HCT116 (cell line): ENCODE data around the gene MMP25. TPM values are rescaled to one million over a fixed set of nuclear protein-coding genes. Genes with fewer than 3 reads are reported as not detected.
A peak's percentile ranks its signal among the peaks of the same experiment; 100 is the strongest.

Experiments
- ATAC-seq: fragments of 200-7000 bp; cut with Tn5 transposase; 2 replicates; pipeline ENCODE4 v1.9.1; 2020; ENCODE audit warnings: mild to moderate bottlenecking, moderate library complexity
- BruUV-seq: library from RNA; stranded (reverse); fragments of 400-500 nt; replicated peaks from 2 replicates; lab custom pipeline; 2021; lab: Mats Ljungman, UMichigan
- CTCF ChIA-PET: fragments of 300-600 bp; sonication (Branson Sonifier 250); formaldehyde crosslinking; loops from one replicate; lab custom pipeline; 2021; ENCODE audit warnings: antibody characterized with exemption; lab: Charles Lee
- POLR2A ChIA-PET: fragments of 300-600, 350-600 bp; sonication (Branson Sonifier 250); formaldehyde crosslinking; loops from one replicate; lab custom pipeline; 2021; ENCODE audit warnings: antibody characterized with exemption; lab: Charles Lee
- RAD21 ChIA-PET, 2 experiments: fragments of 300-600 bp; sonication (Branson Sonifier 250); formaldehyde crosslinking; loops; one replicate each; lab custom pipeline; 2023; ENCODE audit warnings: low total read pairs in 2 of 2; ENCODE audit not compliant: uncharacterized antibody in 2 of 2, unreplicated experiment in 2 of 2, low non-redundant PET in 1 of 2; lab: Charles Lee
- DNase-seq: peaks from one replicate; pipeline ENCODE4 v3.0.0-alpha.2; 2010; ENCODE audit warnings: low read depth, low spot score
- H2AFZ ChIP-seq: fragments of 200-600 bp; shearing (Covaris generic), sonication (generic); 2 replicates; pipeline ENCODE4 v1.6.1; 2017; ENCODE audit warnings: low read depth, mixed run types, mixed read lengths, antibody characterized with exemption, low read length; ENCODE audit not compliant: poor library complexity, severe bottlenecking
- H3K27ac ChIP-seq: 2 replicates; pipeline ENCODE4 v1.5.1; 2012; ENCODE audit warnings: low read depth, low read length
- H3K27me3 ChIP-seq: fragments of 200-600 bp; sonication (generic); 2 replicates; pipeline ENCODE4 v1.6.1; 2016; ENCODE audit warnings: mixed run types, low read length, mixed read lengths; ENCODE audit not compliant: insufficient read depth
- H3K36me3 ChIP-seq, 2 experiments: fragments of 200-500 bp in 1 of 2; fragments of 200-600 bp in 1 of 2; sonication (Bioruptor generic) in 1 of 2; sonication (generic) in 1 of 2; 2 replicates each; pipeline versions ENCODE4 v1.5.1 to v1.6.1; 2014 to 2016; ENCODE audit warnings: low read length in 2 of 2, inconsistent platforms in 1 of 2, mixed read lengths in 1 of 2, mixed run types in 1 of 2; ENCODE audit not compliant: insufficient read depth in 2 of 2, control insufficient read depth in 1 of 2
- H3K4me1 ChIP-seq, 2 experiments: fragments of 200-600 bp in 1 of 2; sonication (generic) in 1 of 2; 2 replicates each; pipeline versions ENCODE4 v1.5.1 to v1.6.1; 2012 to 2017; ENCODE audit warnings: low read length in 2 of 2, inconsistent platforms in 1 of 2, mild to moderate bottlenecking in 1 of 2, mixed read lengths in 1 of 2, mixed run types in 1 of 2, moderate library complexity in 1 of 2; ENCODE audit not compliant: insufficient read depth in 2 of 2, control insufficient read depth in 1 of 2
- H3K4me2 ChIP-seq: fragments of 200-600 bp; sonication (generic); 2 replicates; pipeline ENCODE4 v1.6.1; 2017; ENCODE audit warnings: mixed run types, low read length, mixed read lengths
- H3K4me3 ChIP-seq, 2 experiments: fragments of 200-600 bp in 1 of 2; sonication (generic) in 1 of 2; replicated peaks in 1 of 2; 2 replicates each; pipeline ENCODE4 v1.5.1; 2011 to 2016; ENCODE audit warnings: low read length in 2 of 2, control low read depth in 1 of 2, low read depth in 1 of 2, mild to moderate bottlenecking in 1 of 2, mixed read lengths in 1 of 2, mixed run types in 1 of 2
- H3K79me2 ChIP-seq: fragments of 200-600 bp; sonication (generic); 2 replicates; pipeline ENCODE4 v1.6.1; 2017; ENCODE audit warnings: mild to moderate bottlenecking, mixed run types, low read length, moderate library complexity, mixed read lengths; ENCODE audit not compliant: insufficient read depth
- H3K9ac ChIP-seq: fragments of 200-600 bp; sonication (generic); 2 replicates; pipeline ENCODE4 v1.6.1; 2016; ENCODE audit warnings: low read length, mixed read lengths
- H3K9me2 ChIP-seq: fragments of 200-600 bp; sonication (generic), shearing (Covaris generic); 2 replicates; pipeline ENCODE4 v1.6.1; 2017; ENCODE audit warnings: mixed run types, mild to moderate bottlenecking, moderate library complexity; ENCODE audit not compliant: insufficient read depth
- H3K9me3 ChIP-seq, 2 experiments: fragments of 200-500 bp in 1 of 2; fragments of 200-600 bp in 1 of 2; sonication (Bioruptor generic) in 1 of 2; sonication (generic) in 1 of 2; 2 replicates each; pipeline ENCODE4 v1.6.1; 2014 to 2017; ENCODE audit warnings: low read length in 2 of 2, mixed read lengths in 2 of 2, inconsistent platforms in 1 of 2, low read depth in 1 of 2, mild to moderate bottlenecking in 1 of 2, mixed run types in 1 of 2, moderate library complexity in 1 of 2; ENCODE audit not compliant: control insufficient read depth in 1 of 2, insufficient read depth in 1 of 2
- H4K20me1 ChIP-seq: fragments of 200-600 bp; sonication (generic), shearing (Covaris generic); 2 replicates; pipeline ENCODE4 v1.6.1; 2017; ENCODE audit warnings: mixed run types, mild to moderate bottlenecking, moderate library complexity; ENCODE audit not compliant: insufficient read depth
- CTCF ChIP-seq, 3 experiments: fragments of 200-600 bp in 1 of 3; sonication (generic) in 1 of 3; IDR thresholded peaks in 2 of 3; conservative IDR thresholded peaks in 1 of 3; 2 replicates each; pipeline ENCODE4 v1.5.1; 2012 to 2017; ENCODE audit warnings: low read depth in 2 of 3, low read length in 2 of 3, antibody characterized with exemption in 1 of 3, borderline replicate concordance in 1 of 3, control low read depth in 1 of 3, mild to moderate bottlenecking in 1 of 3, mixed read lengths in 1 of 3, mixed run types in 1 of 3, moderate library complexity in 1 of 3; ENCODE audit not compliant: insufficient read depth in 1 of 3
- POLR2A ChIP-seq: IDR thresholded peaks from 2 replicates; pipeline ENCODE4 v1.7.0; 2011; ENCODE audit warnings: borderline replicate concordance; ENCODE audit not compliant: insufficient read depth, insufficient read length; ENCODE audit errors: extremely low read depth
- POLR2AphosphoS5 ChIP-seq: IDR thresholded peaks from 2 replicates; pipeline ENCODE4 v1.6.1; 2011; ENCODE audit warnings: mild to moderate bottlenecking, low read depth, low read length, moderate library complexity
- YY1 ChIP-seq: IDR thresholded peaks from 2 replicates; pipeline ENCODE4 v1.6.1; 2011; ENCODE audit warnings: low read length, low read depth, moderate library complexity, mild to moderate bottlenecking; ENCODE audit not compliant: insufficient replicate concordance; ENCODE audit errors: extremely low read depth
- ZBTB33 ChIP-seq: IDR thresholded peaks from 2 replicates; pipeline ENCODE4 v1.6.1; 2011; ENCODE audit warnings: mild to moderate bottlenecking, low read length, moderate library complexity; ENCODE audit not compliant: insufficient replicate concordance; ENCODE audit errors: extremely low read depth
- ZFX ChIP-seq: fragments of 450-650 bp; IDR thresholded peaks from 2 replicates; pipeline ENCODE4 v1.6.1; 2017
- intact Hi-C: fragments of 100-400 bp; cut with micrococcal nuclease; formaldehyde crosslinking; loops from 2 replicates; pipeline ENCODE4 v1.10.0; 2022
- total RNA-seq: library from RNA; stranded (reverse); gene quantifications from one replicate; pipeline ENCODE4 v1.2.1, GENCODE V29; 2021; ENCODE audit not compliant: unreplicated experiment

MMP25 gene
- total RNA-seq, 1 experiment from 2014 or later, result 2.5 TPM

GRCh38 chr16:3027983-3028715 is 18.2 kb upstream of the MMP25 start:
- Histone ChIP-seq H4K20me1 (no peaks in the 10 kb centered on the region), H3K27me3 (no peaks in the 10 kb centered on the region), H2AFZ (no peak overlapping the region), H3K27ac (peak overlapping the region; percentile 68), H3K9ac (peak overlapping the region; percentile 47), H3K4me2 (peak overlapping the region; percentile 71), H3K4me1 (peaks cover 5 to 50% of the 10 kb centered on the region in 2 experiments), H3K36me3 (peaks cover 8 to 18% of the 10 kb centered on the region in 2 experiments; a peak in 2 of 4 replicates), H3K4me3 (peak overlapping the region in 1 of 2 experiments; percentile 33; a peak in 1 of 4 replicates), H3K9me3 (no peaks in the 10 kb centered on the region), H3K9me2 (no peaks in the 10 kb centered on the region), H3K79me2 (peaks cover 10% of the 10 kb centered on the region; the same call in 1 of the 2 replicates)
- intact Hi-C loops, result no loop called here
- no TSS peak for BruUV-seq
- CTCF ChIA-PET, result interaction anchor here (0.6 to 2.0 kb wide), 22 partner anchors 8 to 144 kb away, joined by 3 to 29 read pairs (median 6); partner anchors contain the start of genes KREMEN2 and TNFRSF12A
- ATAC-seq (peak; percentile 46), DNase-seq (peak; percentile 62)
- peak; percentile 23; the same call in 1 of the 2 replicates for TF ChIP-seq ZFX
- TF ChIP-seq YY1, result peak; percentile 18
- TF ChIP-seq POLR2AphosphoS5, result peak; percentile 75
- TF ChIP-seq CTCF (IDR thresholded peaks at IDR 0.05 in 2 of 3, conservative IDR thresholded peaks at IDR 0.05 in 1 of 3; ENCODE audit: borderline replicate concordance in 1 of 3, insufficient read depth in 1 of 3, low read depth in 2 of 3, low read length in 2 of 3), result peak in 2 of 3 experiments; percentile 64 to 86; a peak in 4 of 6 replicates
- TF ChIP-seq POLR2A, result peak; percentile 38
- TF ChIP-seq ZBTB33, result no peak
- POLR2A ChIA-PET, result interaction anchor here (0.6 to 1.9 kb wide), 8 partner anchors 11 to 1225 kb away, joined by 3 to 16 read pairs (median 4); no protein-coding TSS in a partner anchor
- RAD21 ChIA-PET, result interaction anchor here (0.7 to 1.0 kb wide), 4 partner anchors 24 to 122 kb away, joined by 3 to 8 read pairs (median 6); no protein-coding TSS in a partner anchor
